HepG2 (cell line): ENCODE results near the gene LMOD1. TPM values are rescaled to one million over a fixed set of nuclear protein-coding genes. Genes with fewer than 3 reads are reported as not detected.

ENCODE experiments used
- ARID3A ChIP-seq: IDR thresholded peaks from 2 replicates; pipeline ENCODE4 v1.6.1; 2012; ENCODE audit warnings: low read depth, low read length, improper control_type of control experiment
- CCDC6 ChIP-seq: sonication (generic); formaldehyde crosslinking; IDR thresholded peaks from 2 replicates; pipeline ENCODE4 v1.8.1; 2022; ENCODE audit warnings: mild to moderate bottlenecking, missing genetic modification reagents, moderate library complexity
- EED ChIP-seq: sonication (generic); formaldehyde crosslinking; IDR thresholded peaks from 2 replicates; pipeline ENCODE4 v1.5.0; 2020; ENCODE audit warnings: mild to moderate bottlenecking, missing genetic modification reagents
- ETV6 ChIP-seq: sonication (generic); formaldehyde crosslinking; conservative IDR thresholded peaks from 2 replicates; pipeline ENCODE4 v1.4.0; 2020; ENCODE audit warnings: missing genetic modification reagents
- HMGXB4 ChIP-seq, 2 experiments: sonication (generic) in 1 of 2; formaldehyde crosslinking in 1 of 2; IDR thresholded peaks; 2 replicates each; pipeline versions ENCODE4 v1.4.0 to v1.6.1; 2018 to 2020; ENCODE audit warnings: missing genetic modification reagents in 2 of 2, borderline replicate concordance in 1 of 2, low read depth in 1 of 2, mild to moderate bottlenecking in 1 of 2, missing biosample characterization in 1 of 2
- HNF4A ChIP-seq: sonication (generic); formaldehyde crosslinking; IDR thresholded peaks from 2 replicates; pipeline ENCODE4 v1.4.0; 2020; ENCODE audit warnings: missing genetic modification reagents
- KLF12 ChIP-seq: sonication (generic); formaldehyde crosslinking; IDR thresholded peaks from 2 replicates; pipeline ENCODE4 v1.4.0; 2020; ENCODE audit warnings: missing genetic modification reagents, borderline replicate concordance
- MAX ChIP-seq: IDR thresholded peaks from 2 replicates; pipeline ENCODE4 v1.6.1; 2012; ENCODE audit warnings: inconsistent platforms
- MIXL1 ChIP-seq: IDR thresholded peaks from 2 replicates; pipeline ENCODE4 v1.6.1; 2016
- MTERF4 ChIP-seq: sonication (generic); formaldehyde crosslinking; IDR thresholded peaks from 2 replicates; pipeline ENCODE4 v1.8.0; 2023; ENCODE audit warnings: mild to moderate bottlenecking, missing genetic modification reagents
- MYPOP ChIP-seq: sonication (generic); formaldehyde crosslinking; IDR thresholded peaks from 2 replicates; pipeline ENCODE4 v1.8.1; 2023; ENCODE audit warnings: mild to moderate bottlenecking, moderate library complexity, missing genetic modification reagents
- PHF8 ChIP-seq: sonication (generic); formaldehyde crosslinking; IDR thresholded peaks from 2 replicates; pipeline ENCODE4 v1.5.0; 2020; ENCODE audit warnings: missing genetic modification reagents
- SAFB2 ChIP-seq: sonication (generic); formaldehyde crosslinking; IDR thresholded peaks from 2 replicates; pipeline ENCODE4 v1.5.1; 2020; ENCODE audit warnings: missing genetic modification reagents, low read depth, mild to moderate bottlenecking, borderline replicate concordance
- SIX4 ChIP-seq: sonication (generic); formaldehyde crosslinking; IDR thresholded peaks from 2 replicates; pipeline ENCODE4 v1.4.0; 2020; ENCODE audit warnings: missing genetic modification reagents
- SNAI1 ChIP-seq: sonication (generic); formaldehyde crosslinking; IDR thresholded peaks from 2 replicates; pipeline ENCODE4 v1.5.0; 2020; ENCODE audit warnings: mild to moderate bottlenecking, missing genetic modification reagents, borderline replicate concordance
- SUZ12 ChIP-seq: fragments of 150-350 bp; IDR thresholded peaks from 2 replicates; pipeline ENCODE4 v1.6.1; 2014; ENCODE audit warnings: low read depth, low read length
- ZBTB7B ChIP-seq: sonication (generic); formaldehyde crosslinking; IDR thresholded peaks from 2 replicates; pipeline ENCODE4 v1.4.0; 2020; ENCODE audit warnings: missing genetic modification reagents
- ZFX ChIP-seq: sonication (generic); formaldehyde crosslinking; IDR thresholded peaks from 2 replicates; pipeline ENCODE4 v1.4.0; 2020; ENCODE audit warnings: mild to moderate bottlenecking, low read depth, missing genetic modification reagents, moderate library complexity
- ZNF143 ChIP-seq: sonication (generic); formaldehyde crosslinking; IDR thresholded peaks from 2 replicates; pipeline ENCODE4 v1.4.0; 2020; ENCODE audit warnings: missing genetic modification reagents
- ZNF260 ChIP-seq: sonication (generic); formaldehyde crosslinking; IDR thresholded peaks from 2 replicates; pipeline ENCODE4 v1.4.0; 2020; ENCODE audit warnings: missing genetic modification reagents, low read depth, mild to moderate bottlenecking, borderline replicate concordance
- ZNF792 ChIP-seq: IDR thresholded peaks from 2 replicates; pipeline ENCODE4 v1.6.1; 2016
- ZNF883 ChIP-seq: sonication (generic); formaldehyde crosslinking; IDR thresholded peaks from 2 replicates; pipeline ENCODE4 v1.5.1; 2020; ENCODE audit warnings: mild to moderate bottlenecking, missing genetic modification reagents; ENCODE audit errors: not compliant biosample characterization
- polyA plus RNA-seq, 8 experiments: library from polyadenylated mRNA; depleted of rRNA in 3 of 8; stranded (reverse) in 7 of 8; unstranded in 1 of 8; fragments of >200 nt; fragmentation: Illumina TruSeq in 4 of 8; extraction: Trizol in 4 of 8; gene quantifications; 2 replicates each; pipeline versions ENCODE4 v1.2.1 to v1.2.3, GENCODE V29; 2011 to 2016; ENCODE audit warnings: low read depth in 4 of 8, missing spikeins in 1 of 8, mixed read lengths in 1 of 8; ENCODE audit not compliant: insufficient read depth in 1 of 8
- total RNA-seq, 5 experiments: library from RNA; depleted of rRNA; stranded (reverse); fragments of >200 nt; fragmentation: Illumina TruSeq; extraction: Trizol; gene quantifications; 2 replicates each; pipeline ENCODE4 v1.2.3, GENCODE V29; 2016; ENCODE audit warnings: low read depth in 1 of 5

The LMOD1 gene
- total and polyA plus RNA-seq, 2 of the 13 experiments (the other 11 are each of a cell fraction or from before 2014, with no cell fraction given), result not detected

- peak in 1 of 2 experiments; percentile 87; a peak in 3 of 4 replicates for TF ChIP-seq HMGXB4 (CRISPR knock-in tag; IDR thresholded peaks at IDR 0.05; ENCODE audit: borderline replicate concordance in 1 of 2, low read depth in 1 of 2)
- peak; percentile 85; the same call in 1 of the 2 replicates for TF ChIP-seq EED
- 0 out of 2 replicates have a peak, but pooled peaks have one; percentile 70 for TF ChIP-seq ETV6 (CRISPR knock-in tag)
- TF ChIP-seq MAX, result peak; percentile 94
- peak; percentile 60; the same call in 1 of the 2 replicates for TF ChIP-seq SNAI1
- TF ChIP-seq MTERF4, result no peak
- TF ChIP-seq KLF12 (CRISPR knock-in tag), result 0 out of 2 replicates have a peak, but pooled peaks have one; percentile 81
- TF ChIP-seq HNF4A (CRISPR knock-in tag), result 0 out of 2 replicates have a peak, but pooled peaks have one; percentile 13
- no peak for TF ChIP-seq ZNF260
- peak; percentile 12; the same call in 1 of the 2 replicates for TF ChIP-seq SUZ12
- TF ChIP-seq SIX4 (CRISPR knock-in tag), result no peak
- peak; percentile 61; the same call in 1 of the 2 replicates for TF ChIP-seq ZNF792 (CRISPR knock-in tag)
- TF ChIP-seq SAFB2, result peak; percentile 83; the same call in 1 of the 2 replicates
- peak; percentile 77; the same call in 1 of the 2 replicates for TF ChIP-seq CCDC6
- peak; percentile 53; the same call in 1 of the 2 replicates for TF ChIP-seq MIXL1 (CRISPR knock-in tag)
- TF ChIP-seq ZNF143 (CRISPR knock-in tag), result peak; percentile 90
- peak; percentile 88 for TF ChIP-seq ZNF883
- peak; percentile 76; the same call in 1 of the 2 replicates for TF ChIP-seq ZFX (CRISPR knock-in tag)
- peak; percentile 87 for TF ChIP-seq PHF8
- 0 out of 2 replicates have a peak, but pooled peaks have one; percentile 10 for TF ChIP-seq MYPOP (CRISPR knock-in tag)
- TF ChIP-seq ARID3A, result peak; percentile 8; the same call in 1 of the 2 replicates
- peak; percentile 79; the same call in 1 of the 2 replicates for TF ChIP-seq ZBTB7B (CRISPR knock-in tag)
These were observed 8.8 kb upstream of the LMOD1 start, which contains the start of gene TIMM17A (continued) for GRCh38 chr1:201955009-201955728.
